GM18505 (cell line): ENCODE data around the gene OVCA2.

ENCODE experiments used
- ATAC-seq: cut with Tn5 transposase; IDR thresholded peaks from one replicate; pipeline ENCODE4 v1.9.1; 2021; ENCODE audit not compliant: unreplicated experiment
- POLR2A ChIP-seq: IDR thresholded peaks from 4 replicates; pipeline ENCODE4 v1.6.1; 2011; ENCODE audit warnings: borderline replicate concordance; ENCODE audit not compliant: insufficient read depth, insufficient read length; ENCODE audit errors: extremely low read depth

The OVCA2 gene

GRCh38 chr17:2048805-2049204 is 7.0 kb downstream of the OVCA2 start:
- ATAC-seq, result no peak
- TF ChIP-seq POLR2A, result no peak

GRCh38 chr17:2049333-2050299 is 7.8 kb downstream of the OVCA2 start:
- peak; percentile 46 for ATAC-seq
- no peak for TF ChIP-seq POLR2A

GRCh38 chr17:2050300-2051060 is 8.7 kb downstream of the OVCA2 start:
- TF ChIP-seq POLR2A, result no peak
- peak; percentile 26 for ATAC-seq

- TF ChIP-seq POLR2A, result no peak
- ATAC-seq, result no peak
These were observed 9.5 kb downstream of the OVCA2 start for GRCh38 chr17:2051061-2051932.

- TF ChIP-seq POLR2A, result no peak
- no peak for ATAC-seq
These were observed 10.2 kb downstream of the OVCA2 start for GRCh38 chr17:2051933-2052559.

GRCh38 chr17:2053380-2054261 is 11.8 kb downstream of the OVCA2 start:
- no peak for ATAC-seq
- no peak for TF ChIP-seq POLR2A

- no peak for TF ChIP-seq POLR2A
- no peak for ATAC-seq
These were observed 12.4 kb downstream of the OVCA2 start for GRCh38 chr17:2054262-2054511.

GRCh38 chr17:2054512-2055291 is 12.9 kb downstream of the OVCA2 start, which contains the start of gene HIC1:
Gene HIC1, plus strand, starts transcription at chr17:2055103. Its CDS starts 1,588 bp downstream, at chr17:2056691.
- peak; percentile 85 for TF ChIP-seq POLR2A
- peak; percentile 19 for ATAC-seq

GRCh38 chr17:2055292-2056205 is 13.7 kb downstream of the OVCA2 start:
- peak; percentile 62 for TF ChIP-seq POLR2A
- ATAC-seq, result no peak
